IMR-90 (cell line): ENCODE results near the gene PIPOX. TPM values are rescaled to one million over a fixed set of nuclear protein-coding genes. Genes with fewer than 3 reads are reported as not detected.

Experiments used
- ATAC-seq: fragments of 200-7000 bp; cut with Tn5 transposase; 2 replicates; pipeline ENCODE4 v1.9.1; 2020; ENCODE audit warnings: low read depth, mild to moderate bottlenecking, moderate library complexity
- BruUV-seq: library from RNA; stranded (reverse); fragments of 400-500 nt; replicated peaks from 2 replicates; lab custom pipeline; 2021; lab: Mats Ljungman, UMichigan
- CTCF ChIA-PET: fragments of 300-600 bp; formaldehyde crosslinking; extraction: SDS; loops from one replicate; lab custom pipeline; 2021; ENCODE audit warnings: antibody characterized with exemption; lab: Yijun Ruan, JAX
- POLR2A ChIA-PET: fragments of 300-600 bp; sonication (Branson Sonifier 250); formaldehyde crosslinking; loops from one replicate; lab custom pipeline; 2022; ENCODE audit warnings: antibody characterized with exemption; ENCODE audit not compliant: unreplicated experiment; lab: Charles Lee
- DNase-seq: peaks from one replicate; pipeline ENCODE4 v3.0.0; 2013
- H2AFZ ChIP-seq: replicated peaks from 2 replicates; pipeline ENCODE3; 2013; ENCODE audit warnings: low read length, mild to moderate bottlenecking; ENCODE audit not compliant: poor library complexity
- H2AK5ac ChIP-seq: 2 replicates; pipeline ENCODE4 v1.6.1; 2013; ENCODE audit warnings: low read depth, low read length, inconsistent platforms
- H2AK9ac ChIP-seq: replicated peaks from 2 replicates; pipeline ENCODE3; 2013; ENCODE audit warnings: mild to moderate bottlenecking, low read depth, low read length, moderate library complexity; ENCODE audit not compliant: poor library complexity
- H2BK120ac ChIP-seq: 2 replicates; pipeline ENCODE4 v1.6.1; 2013; ENCODE audit warnings: low read depth, low read length, inconsistent platforms
- H2BK15ac ChIP-seq: 3 replicates; pipeline ENCODE4 v1.6.1; 2013; ENCODE audit warnings: low read depth, low read length, inconsistent platforms
- H2BK20ac ChIP-seq: 2 replicates; pipeline ENCODE4 v1.6.1; 2013; ENCODE audit warnings: low read depth, mild to moderate bottlenecking, inconsistent platforms, low read length, moderate library complexity
- H2BK5ac ChIP-seq: 2 replicates; pipeline ENCODE4 v1.6.1; 2013; ENCODE audit warnings: mild to moderate bottlenecking, low read depth, low read length, inconsistent platforms; ENCODE audit not compliant: poor library complexity, severe bottlenecking
- H3K14ac ChIP-seq: replicated peaks from 2 replicates; pipeline ENCODE4 v1.6.1; 2013; ENCODE audit warnings: low read depth, low read length, inconsistent platforms
- H3K18ac ChIP-seq: 2 replicates; pipeline ENCODE4 v1.6.1; 2013; ENCODE audit warnings: low read depth, low read length, control low read depth
- H3K23ac ChIP-seq: 2 replicates; pipeline ENCODE4 v1.6.1; 2013; ENCODE audit warnings: low read depth, low read length, inconsistent platforms
- H3K27ac ChIP-seq: 2 replicates; pipeline ENCODE4 v1.5.1; 2013; ENCODE audit warnings: mild to moderate bottlenecking, control low read depth, low read length; ENCODE audit not compliant: insufficient read depth
- H3K27me3 ChIP-seq: 2 replicates; pipeline ENCODE4 v1.6.1; 2013; ENCODE audit warnings: low read length; ENCODE audit not compliant: control insufficient read depth, insufficient read depth
- H3K36me3 ChIP-seq: 2 replicates; pipeline ENCODE4 v1.6.1; 2013; ENCODE audit warnings: low read length, mixed read lengths; ENCODE audit not compliant: control insufficient read depth, insufficient read depth
- H3K4ac ChIP-seq: 2 replicates; pipeline ENCODE4 v1.6.1; 2013; ENCODE audit warnings: low read depth, low read length, inconsistent platforms
- H3K4me1 ChIP-seq: 2 replicates; pipeline ENCODE4 v1.6.1; 2013; ENCODE audit warnings: low read length, mixed read lengths; ENCODE audit not compliant: control insufficient read depth, insufficient read depth
- H3K4me2 ChIP-seq: 2 replicates; pipeline ENCODE4 v1.6.1; 2013; ENCODE audit warnings: low read depth, mild to moderate bottlenecking, control low read depth, low read length, moderate library complexity
- H3K4me3 ChIP-seq: 2 replicates; pipeline ENCODE4 v1.5.1; 2013; ENCODE audit warnings: low read depth, mild to moderate bottlenecking, control low read depth, low read length, moderate library complexity; ENCODE audit not compliant: insufficient read depth
- H3K56ac ChIP-seq: 2 replicates; pipeline ENCODE4 v1.6.1; 2013; ENCODE audit warnings: low read length, inconsistent platforms; ENCODE audit not compliant: insufficient read depth; ENCODE audit errors: extremely low read depth
- H3K79me1 ChIP-seq, 2 experiments: 2 replicates each; pipeline ENCODE4 v1.6.1; 2013; ENCODE audit warnings: low read length in 2 of 2, inconsistent platforms in 1 of 2, low read depth in 1 of 2
- H3K9ac ChIP-seq: 2 replicates; pipeline ENCODE4 v1.6.1; 2013; ENCODE audit warnings: low read depth, low read length, control low read depth
- H3K9me1 ChIP-seq: 2 replicates; pipeline ENCODE4 v1.6.1; 2013; ENCODE audit warnings: low read length, inconsistent platforms; ENCODE audit not compliant: insufficient read depth
- H3K9me3 ChIP-seq: 2 replicates; pipeline ENCODE4 v1.6.1; 2013; ENCODE audit warnings: low read length; ENCODE audit not compliant: control insufficient read depth, insufficient read depth
- H4K20me1 ChIP-seq: 2 replicates; pipeline ENCODE4 v1.6.1; 2013; ENCODE audit warnings: low read length, inconsistent platforms; ENCODE audit not compliant: insufficient read depth
- H4K5ac ChIP-seq: 2 replicates; pipeline ENCODE4 v1.6.1; 2013; ENCODE audit warnings: mild to moderate bottlenecking, low read depth, low read length, control low read depth
- H4K8ac ChIP-seq, 2 experiments: 2 replicates each; pipeline ENCODE4 v1.6.1; 2013; ENCODE audit warnings: low read depth in 2 of 2, low read length in 2 of 2, control low read depth in 1 of 2, inconsistent platforms in 1 of 2
- H4K91ac ChIP-seq: 2 replicates; pipeline ENCODE4 v1.6.1; 2013; ENCODE audit warnings: low read depth, low read length, inconsistent platforms; ENCODE audit not compliant: insufficient read depth
- BHLHE40 ChIP-seq: fragments of 150-350 bp; IDR thresholded peaks from 2 replicates; pipeline ENCODE4 v1.6.1; 2016; ENCODE audit warnings: mild to moderate bottlenecking, low read depth, low read length
- CEBPB ChIP-seq: IDR thresholded peaks from 2 replicates; pipeline ENCODE4 v1.6.1; 2012; ENCODE audit warnings: low read depth, low read length, improper control_type of control experiment
- CHD1 ChIP-seq: IDR thresholded peaks from 2 replicates; pipeline ENCODE4 v1.6.1; 2012; ENCODE audit warnings: low read depth, low read length, improper control_type of control experiment
- FOS ChIP-seq: fragments of 150-350 bp; IDR thresholded peaks from 2 replicates; pipeline ENCODE4 v1.6.1; 2016; ENCODE audit warnings: low read depth, low read length
- MAFK ChIP-seq: IDR thresholded peaks from 2 replicates; pipeline ENCODE4 v1.6.1; 2012; ENCODE audit warnings: low read depth, low read length, improper control_type of control experiment
- MAZ ChIP-seq: IDR thresholded peaks from 2 replicates; pipeline ENCODE4 v1.6.1; 2012; ENCODE audit warnings: low read depth, mild to moderate bottlenecking, low read length, improper control_type of control experiment, moderate library complexity, borderline replicate concordance
- MXI1 ChIP-seq: IDR thresholded peaks from 2 replicates; pipeline ENCODE4 v1.6.1; 2012; ENCODE audit warnings: low read depth, mild to moderate bottlenecking, low read length, moderate library complexity, borderline replicate concordance
- NFE2L2 ChIP-seq: fragments of 150-350 bp; IDR thresholded peaks from 2 replicates; pipeline ENCODE4 v1.6.1; 2016; ENCODE audit warnings: low read depth, mild to moderate bottlenecking, low read length
- POLR2A ChIP-seq: IDR thresholded peaks from 2 replicates; pipeline ENCODE4 v1.6.1; 2012; ENCODE audit warnings: mild to moderate bottlenecking, low read depth, low read length
- RAD21 ChIP-seq: IDR thresholded peaks from 2 replicates; pipeline ENCODE4 v1.6.1; 2012; ENCODE audit warnings: low read length, improper control_type of control experiment
- RCOR1 ChIP-seq: IDR thresholded peaks from 2 replicates; pipeline ENCODE4 v1.6.1; 2012; ENCODE audit warnings: mild to moderate bottlenecking, low read length, improper control_type of control experiment; ENCODE audit not compliant: insufficient replicate concordance
- RFX5 ChIP-seq: IDR thresholded peaks from 2 replicates; pipeline ENCODE4 v1.8.0; 2012; ENCODE audit warnings: low read depth, mild to moderate bottlenecking, low read length, moderate library complexity
- SMC3 ChIP-seq: fragments of 150-350 bp; IDR thresholded peaks from 2 replicates; pipeline ENCODE4 v1.6.1; 2016; ENCODE audit warnings: low read depth, mild to moderate bottlenecking, antibody characterized with exemption, low read length, moderate library complexity
- WGBS, 2 experiments: methylation state at CpG; one replicate each; pipeline versions ENCODE4 v1.1.5 to v1.1.7; 2013; ENCODE audit warnings: missing lambda C conversion rate in 2 of 2; ENCODE audit not compliant: insufficient read length in 1 of 2; ENCODE audit errors: extremely low coverage in 2 of 2; 5-methylcytosine and 5-hydroxymethylcytosine counted together
- dilution Hi-C: fragments of 300-500 bp; cut with HindIII; formaldehyde crosslinking; loops from one replicate; pipeline ENCODE4 v1.14.3; 2018; ENCODE audit warnings: low sequenced_read_pairs; ENCODE audit not compliant: unreplicated experiment
- in situ Hi-C: fragments of 300-500 bp; cut with MboI; formaldehyde crosslinking; loops from 3 replicates; pipeline ENCODE4 v1.14.3; 2019; ENCODE audit warnings: low sequenced_read_pairs, inconsistent platforms, mixed read lengths
- intact Hi-C: fragments of 100-400 bp; cut with micrococcal nuclease; formaldehyde crosslinking; loops from 2 replicates; pipeline ENCODE4 v1.10.0; 2022
- polyA plus RNA-seq, 3 experiments: library from polyadenylated mRNA; depleted of rRNA; stranded (reverse); fragments of >200 nt; gene quantifications; 2 replicates each; pipeline ENCODE4 v1.2.3, GENCODE V29; 2012; ENCODE audit warnings: low replicate concordance in 1 of 3
- total RNA-seq: library from RNA; depleted of rRNA; stranded (reverse); fragments of >200 nt; gene quantifications from 2 replicates; pipeline ENCODE4 v1.2.3, GENCODE V29; 2012
- TF ChIP-seq, protein P1 (sequence below): conservative IDR thresholded peaks from 2 replicates; pipeline ENCODE4 v1.5.1; 2012; ENCODE audit warnings: mild to moderate bottlenecking, low read depth, low read length, improper control_type of control experiment
- TF ChIP-seq, protein P2 (sequence below): fragments of 150-350 bp; IDR thresholded peaks from 2 replicates; pipeline ENCODE4 v1.6.1; 2017; ENCODE audit warnings: mild to moderate bottlenecking, antibody characterized with exemption, low read length, low read depth

Gene PIPOX
- total and polyA plus RNA-seq, 2 of the 4 experiments (the other 2 are of a cell fraction) = 0.43 to 1.3 TPM

DNA sequence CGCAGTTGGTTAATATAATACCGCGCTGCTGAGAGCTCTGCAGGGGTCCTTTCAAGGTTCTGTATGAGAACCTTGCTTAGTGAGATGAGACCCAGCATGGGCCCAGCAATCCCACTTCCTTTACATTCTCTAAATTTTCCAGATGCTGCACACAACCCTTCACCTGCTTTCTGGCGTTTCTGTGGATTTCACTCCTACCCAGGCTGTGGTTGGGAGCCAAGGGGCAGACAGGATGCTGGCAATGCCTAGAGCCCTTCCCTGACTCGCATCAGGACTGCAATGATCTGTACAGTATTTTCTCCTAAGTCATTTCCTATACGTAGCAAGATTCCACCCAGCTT is 10.1 kb upstream of the PIPOX start:
- Histone ChIP-seq H2AK5ac (no peak overlapping the region), H2BK120ac (no peak overlapping the region), H4K91ac (no peak overlapping the region), H3K4me2 (no peak overlapping the region), H3K56ac (no peak overlapping the region), H2AK9ac (no peak overlapping the region), H3K36me3 (no peaks in the 10 kb centered on the region), H4K5ac (no peak overlapping the region), H3K4ac (no peak overlapping the region), H3K14ac (no peak overlapping the region), H3K9me3 (peaks cover 27% of the 10 kb centered on the region), H4K8ac (no peak overlapping the region), H3K9ac (no peak overlapping the region), H2BK5ac (no peak overlapping the region), H2BK20ac (no peak overlapping the region), H3K27ac (no peak overlapping the region), H4K20me1 (no peaks in the 10 kb centered on the region), H3K4me3 (no peak overlapping the region), H3K4me1 (no peaks in the 10 kb centered on the region), H3K27me3 (peaks cover 67% of the 10 kb centered on the region), H3K23ac (no peak overlapping the region), H2AFZ (no peak overlapping the region), H2BK15ac (no peak overlapping the region), H3K9me1 (no peaks in the 10 kb centered on the region), H3K79me1 (no peaks in the 10 kb centered on the region), H3K18ac (no peak overlapping the region)
- intact Hi-C loops (no loop called here), dilution Hi-C loops (no loop called here), in situ Hi-C loops (no loop called here)
- POLR2A ChIA-PET = no interaction called here
- no peak for ATAC-seq
- DNase-seq = no peak
- CTCF ChIA-PET = no interaction called here
- no CpG with 5 or more reads among the region's 6 CpGs for WGBS, 2 experiments
- BruUV-seq = no TSS peak
- TF ChIP-seq BHLHE40 (no peak), CEBPB (no peak), NFE2L2 (no peak), CHD1 (no peak), RCOR1 (no peak), FOS (no peak), MAFK (no peak), SMC3 (no peak), MAZ (no peak), RAD21 (no peak), MXI1 (no peak), RFX5 (no peak), POLR2A (no peak)
- TF ChIP-seq, protein P1, sequence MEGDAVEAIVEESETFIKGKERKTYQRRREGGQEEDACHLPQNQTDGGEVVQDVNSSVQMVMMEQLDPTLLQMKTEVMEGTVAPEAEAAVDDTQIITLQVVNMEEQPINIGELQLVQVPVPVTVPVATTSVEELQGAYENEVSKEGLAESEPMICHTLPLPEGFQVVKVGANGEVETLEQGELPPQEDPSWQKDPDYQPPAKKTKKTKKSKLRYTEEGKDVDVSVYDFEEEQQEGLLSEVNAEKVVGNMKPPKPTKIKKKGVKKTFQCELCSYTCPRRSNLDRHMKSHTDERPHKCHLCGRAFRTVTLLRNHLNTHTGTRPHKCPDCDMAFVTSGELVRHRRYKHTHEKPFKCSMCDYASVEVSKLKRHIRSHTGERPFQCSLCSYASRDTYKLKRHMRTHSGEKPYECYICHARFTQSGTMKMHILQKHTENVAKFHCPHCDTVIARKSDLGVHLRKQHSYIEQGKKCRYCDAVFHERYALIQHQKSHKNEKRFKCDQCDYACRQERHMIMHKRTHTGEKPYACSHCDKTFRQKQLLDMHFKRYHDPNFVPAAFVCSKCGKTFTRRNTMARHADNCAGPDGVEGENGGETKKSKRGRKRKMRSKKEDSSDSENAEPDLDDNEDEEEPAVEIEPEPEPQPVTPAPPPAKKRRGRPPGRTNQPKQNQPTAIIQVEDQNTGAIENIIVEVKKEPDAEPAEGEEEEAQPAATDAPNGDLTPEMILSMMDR = no peak
- TF ChIP-seq, protein P2, sequence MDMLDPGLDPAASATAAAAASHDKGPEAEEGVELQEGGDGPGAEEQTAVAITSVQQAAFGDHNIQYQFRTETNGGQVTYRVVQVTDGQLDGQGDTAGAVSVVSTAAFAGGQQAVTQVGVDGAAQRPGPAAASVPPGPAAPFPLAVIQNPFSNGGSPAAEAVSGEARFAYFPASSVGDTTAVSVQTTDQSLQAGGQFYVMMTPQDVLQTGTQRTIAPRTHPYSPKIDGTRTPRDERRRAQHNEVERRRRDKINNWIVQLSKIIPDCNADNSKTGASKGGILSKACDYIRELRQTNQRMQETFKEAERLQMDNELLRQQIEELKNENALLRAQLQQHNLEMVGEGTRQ = no peak
